Panc1 (cell line): ENCODE measurements around the gene PTPMT1. TPM values are rescaled to one million over a fixed set of nuclear protein-coding genes. Genes with fewer than 3 reads are reported as not detected.
A peak's percentile ranks its signal among the peaks of the same experiment; 100 is the strongest.

ENCODE experiments used
- ATAC-seq: fragments of 200-7000 bp; cut with Tn5 transposase; 2 replicates; pipeline ENCODE4 v1.9.1; 2020; ENCODE audit warnings: mild to moderate bottlenecking, moderate library complexity
- BruUV-seq: library from RNA; stranded (reverse); fragments of 400-500 nt; replicated peaks from 2 replicates; lab custom pipeline; 2021; lab: Mats Ljungman, UMichigan
- CTCF ChIA-PET: fragments of 300-600 bp; sonication (Branson Sonifier 250); formaldehyde crosslinking; loops from one replicate; lab custom pipeline; 2022; ENCODE audit warnings: antibody characterized with exemption; lab: Charles Lee
- POLR2A ChIA-PET: fragments of 300-600 bp; sonication (Branson Sonifier 250); formaldehyde crosslinking; loops from one replicate; lab custom pipeline; 2022; ENCODE audit warnings: antibody characterized with exemption; lab: Charles Lee
- DNase-seq: peaks from one replicate; pipeline ENCODE4 v3.0.0-alpha.2; 2010; ENCODE audit warnings: low read depth, low spot score
- H3K27ac ChIP-seq: 2 replicates; pipeline ENCODE4 v1.5.1; 2011; ENCODE audit warnings: mild to moderate bottlenecking, low read length, inconsistent platforms
- H3K27me3 ChIP-seq: fragments of 200-500 bp; sonication (Bioruptor generic); 2 replicates; pipeline ENCODE4 v1.6.0; 2014; ENCODE audit warnings: low read length, inconsistent platforms; ENCODE audit not compliant: control insufficient read depth, insufficient read depth
- H3K36me3 ChIP-seq: fragments of 200-500 bp; sonication (Bioruptor generic); 2 replicates; pipeline ENCODE4 v1.5.1; 2014; ENCODE audit warnings: inconsistent platforms, mild to moderate bottlenecking, low read length, moderate library complexity; ENCODE audit not compliant: control insufficient read depth, insufficient read depth
- H3K4me1 ChIP-seq: 2 replicates; pipeline ENCODE4 v1.5.1; 2011; ENCODE audit warnings: inconsistent platforms, mild to moderate bottlenecking, low read length, moderate library complexity; ENCODE audit not compliant: control insufficient read depth, insufficient read depth
- H3K4me3 ChIP-seq, 2 experiments: 2 replicates each; pipeline ENCODE4 v1.5.1; 2011 to 2012; ENCODE audit warnings: low read depth in 2 of 2, low read length in 2 of 2, mild to moderate bottlenecking in 2 of 2, inconsistent platforms in 1 of 2, moderate library complexity in 1 of 2
- H3K9me3 ChIP-seq: fragments of 200-500 bp; sonication (Bioruptor generic); 2 replicates; pipeline ENCODE4 v1.5.1; 2014; ENCODE audit warnings: low read depth, mild to moderate bottlenecking, inconsistent platforms, low read length, moderate library complexity; ENCODE audit not compliant: control insufficient read depth, insufficient read depth
- POLR2AphosphoS5 ChIP-seq: IDR thresholded peaks from 2 replicates; pipeline ENCODE4 v1.6.1; 2012; ENCODE audit warnings: mild to moderate bottlenecking, low read depth, low read length, moderate library complexity
- SIN3A ChIP-seq: IDR thresholded peaks from 2 replicates; pipeline ENCODE4 v1.6.1; 2012; ENCODE audit warnings: low read depth, mild to moderate bottlenecking, low read length, moderate library complexity, borderline replicate concordance; ENCODE audit not compliant: insufficient read depth
- TCF7L2 ChIP-seq: IDR thresholded peaks from 2 replicates; pipeline ENCODE4 v1.6.1; 2011; ENCODE audit warnings: mild to moderate bottlenecking, low read depth, low read length, inconsistent platforms
- in situ Hi-C: cut with HindIII; loops from 2 replicates; pipeline ENCODE4 v1.10.0; 2016; ENCODE audit warnings: low sequenced_read_pairs, low pct_unique_long_range_greater_than_20kb
- intact Hi-C: fragments of 100-400 bp; cut with micrococcal nuclease; formaldehyde crosslinking; loops from one replicate; pipeline ENCODE4 v1.10.0; 2022; ENCODE audit not compliant: unreplicated experiment
- total RNA-seq: library from RNA; stranded (reverse); gene quantifications from one replicate; pipeline ENCODE4 v1.2.1, GENCODE V29; 2021; ENCODE audit not compliant: unreplicated experiment
- TF ChIP-seq, protein P1 (sequence below), 2 experiments: IDR thresholded peaks; 2 replicates each; pipeline ENCODE4 v1.6.1; 2011 to 2012; ENCODE audit warnings: low read depth in 2 of 2, control low read depth in 1 of 2, low read length in 1 of 2, mild to moderate bottlenecking in 1 of 2, moderate library complexity in 1 of 2; ENCODE audit not compliant: insufficient read depth in 1 of 2
- TF ChIP-seq, protein P2 (sequence below): fragments of 450-650 bp; IDR thresholded peaks from 2 replicates; pipeline ENCODE4 v1.5.1; 2017; ENCODE audit warnings: mild to moderate bottlenecking

The PTPMT1 gene
- total RNA-seq, 1 experiment from 2014 or later: 81.0 TPM

DNA sequence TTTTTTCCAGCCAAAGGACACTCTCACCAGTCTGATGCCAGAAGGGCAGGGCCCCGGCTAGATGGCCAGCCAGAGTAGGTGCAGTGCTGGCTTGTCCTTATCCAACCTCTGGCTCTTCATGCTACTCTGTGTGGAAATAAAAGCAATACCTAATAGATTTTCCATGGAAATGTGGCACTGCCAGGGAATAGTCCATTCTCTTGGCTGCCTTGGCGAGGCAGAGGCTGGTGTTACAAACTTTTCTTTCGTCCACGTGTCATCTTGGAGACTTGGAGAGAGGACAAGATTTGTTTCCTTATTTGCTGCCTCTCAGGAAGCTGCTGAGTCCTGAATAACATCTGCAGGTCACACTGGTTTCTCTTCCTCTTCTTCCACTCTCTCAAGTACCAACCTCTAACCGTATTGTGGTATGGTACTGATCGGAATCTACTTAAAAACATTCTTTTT lies 46.0 kb downstream of the PTPMT1 start:
- DNase-seq (no peak), ATAC-seq (peak; percentile 45; the same call in 1 of the 2 replicates)
- no peak overlapping the region for H3K4me3 ChIP-seq
- intact Hi-C loops: no loop called here
- no TSS peak for BruUV-seq
- POLR2A ChIA-PET: no interaction called here
- no peaks in the 10 kb centered on the region for H3K27me3 ChIP-seq
- no peaks in the 10 kb centered on the region for H3K36me3 ChIP-seq
- no peak overlapping the region for H3K27ac ChIP-seq
- no peaks in the 10 kb centered on the region for H3K9me3 ChIP-seq
- CTCF ChIA-PET: no interaction called here
- in situ Hi-C loops: no loop called here
- TF ChIP-seq, protein P1, sequence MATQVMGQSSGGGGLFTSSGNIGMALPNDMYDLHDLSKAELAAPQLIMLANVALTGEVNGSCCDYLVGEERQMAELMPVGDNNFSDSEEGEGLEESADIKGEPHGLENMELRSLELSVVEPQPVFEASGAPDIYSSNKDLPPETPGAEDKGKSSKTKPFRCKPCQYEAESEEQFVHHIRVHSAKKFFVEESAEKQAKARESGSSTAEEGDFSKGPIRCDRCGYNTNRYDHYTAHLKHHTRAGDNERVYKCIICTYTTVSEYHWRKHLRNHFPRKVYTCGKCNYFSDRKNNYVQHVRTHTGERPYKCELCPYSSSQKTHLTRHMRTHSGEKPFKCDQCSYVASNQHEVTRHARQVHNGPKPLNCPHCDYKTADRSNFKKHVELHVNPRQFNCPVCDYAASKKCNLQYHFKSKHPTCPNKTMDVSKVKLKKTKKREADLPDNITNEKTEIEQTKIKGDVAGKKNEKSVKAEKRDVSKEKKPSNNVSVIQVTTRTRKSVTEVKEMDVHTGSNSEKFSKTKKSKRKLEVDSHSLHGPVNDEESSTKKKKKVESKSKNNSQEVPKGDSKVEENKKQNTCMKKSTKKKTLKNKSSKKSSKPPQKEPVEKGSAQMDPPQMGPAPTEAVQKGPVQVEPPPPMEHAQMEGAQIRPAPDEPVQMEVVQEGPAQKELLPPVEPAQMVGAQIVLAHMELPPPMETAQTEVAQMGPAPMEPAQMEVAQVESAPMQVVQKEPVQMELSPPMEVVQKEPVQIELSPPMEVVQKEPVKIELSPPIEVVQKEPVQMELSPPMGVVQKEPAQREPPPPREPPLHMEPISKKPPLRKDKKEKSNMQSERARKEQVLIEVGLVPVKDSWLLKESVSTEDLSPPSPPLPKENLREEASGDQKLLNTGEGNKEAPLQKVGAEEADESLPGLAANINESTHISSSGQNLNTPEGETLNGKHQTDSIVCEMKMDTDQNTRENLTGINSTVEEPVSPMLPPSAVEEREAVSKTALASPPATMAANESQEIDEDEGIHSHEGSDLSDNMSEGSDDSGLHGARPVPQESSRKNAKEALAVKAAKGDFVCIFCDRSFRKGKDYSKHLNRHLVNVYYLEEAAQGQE (IDR thresholded peaks at IDR 0.05; ENCODE audit: insufficient read depth in 1 of 2, low read depth in 2 of 2, low read length in 1 of 2): no peak
- no peak for TF ChIP-seq POLR2AphosphoS5
- TF ChIP-seq, protein P2, sequence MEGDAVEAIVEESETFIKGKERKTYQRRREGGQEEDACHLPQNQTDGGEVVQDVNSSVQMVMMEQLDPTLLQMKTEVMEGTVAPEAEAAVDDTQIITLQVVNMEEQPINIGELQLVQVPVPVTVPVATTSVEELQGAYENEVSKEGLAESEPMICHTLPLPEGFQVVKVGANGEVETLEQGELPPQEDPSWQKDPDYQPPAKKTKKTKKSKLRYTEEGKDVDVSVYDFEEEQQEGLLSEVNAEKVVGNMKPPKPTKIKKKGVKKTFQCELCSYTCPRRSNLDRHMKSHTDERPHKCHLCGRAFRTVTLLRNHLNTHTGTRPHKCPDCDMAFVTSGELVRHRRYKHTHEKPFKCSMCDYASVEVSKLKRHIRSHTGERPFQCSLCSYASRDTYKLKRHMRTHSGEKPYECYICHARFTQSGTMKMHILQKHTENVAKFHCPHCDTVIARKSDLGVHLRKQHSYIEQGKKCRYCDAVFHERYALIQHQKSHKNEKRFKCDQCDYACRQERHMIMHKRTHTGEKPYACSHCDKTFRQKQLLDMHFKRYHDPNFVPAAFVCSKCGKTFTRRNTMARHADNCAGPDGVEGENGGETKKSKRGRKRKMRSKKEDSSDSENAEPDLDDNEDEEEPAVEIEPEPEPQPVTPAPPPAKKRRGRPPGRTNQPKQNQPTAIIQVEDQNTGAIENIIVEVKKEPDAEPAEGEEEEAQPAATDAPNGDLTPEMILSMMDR: no peak
- no peak for TF ChIP-seq TCF7L2
- TF ChIP-seq SIN3A: no peak
- H3K4me1 ChIP-seq: no peaks in the 10 kb centered on the region

DNA sequence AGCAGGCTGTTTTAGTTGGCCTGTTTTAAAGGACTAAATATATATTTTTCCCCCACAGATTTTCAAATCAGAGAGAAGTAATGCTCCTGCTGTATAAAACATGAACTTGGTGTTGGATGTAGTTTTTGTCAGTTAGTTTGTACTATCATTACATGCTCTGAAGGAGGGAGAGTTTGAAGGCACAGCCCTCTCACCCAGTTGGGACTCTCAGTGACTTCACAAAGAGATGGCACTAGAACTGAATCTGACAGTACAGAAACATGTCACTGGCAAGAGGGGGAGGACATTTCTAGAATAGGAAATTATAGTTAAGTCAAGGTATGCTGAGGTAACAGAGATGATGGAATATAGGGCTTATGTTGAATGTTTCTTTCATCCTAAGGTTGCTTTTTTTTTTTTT lies 49.9 kb downstream of the PTPMT1 start:
- Histone ChIP-seq H3K4me3 (no peak overlapping the region), H3K27me3 (no peaks in the 10 kb centered on the region), H3K9me3 (no peaks in the 10 kb centered on the region), H3K4me1 (no peaks in the 10 kb centered on the region), H3K27ac (no peak overlapping the region), H3K36me3 (peaks cover 16% of the 10 kb centered on the region)
- DNase-seq: no peak
- POLR2A ChIA-PET: interaction anchor here (0.7 kb wide), 1 partner anchor 12 kb away, joined by 3 read pairs; no protein-coding TSS in a partner anchor
- CTCF ChIA-PET: no interaction called here
- no peak for TF ChIP-seq SIN3A
- TF ChIP-seq, protein P2: no peak
- TF ChIP-seq, protein P1 (IDR thresholded peaks at IDR 0.05; ENCODE audit: insufficient read depth in 1 of 2, low read depth in 2 of 2, low read length in 1 of 2): no peak
- no peak for TF ChIP-seq POLR2AphosphoS5
- TF ChIP-seq TCF7L2: no peak
- no TSS peak for BruUV-seq
- intact Hi-C loops (no loop called here), in situ Hi-C loops (no loop called here)
- ATAC-seq: no peak
